Loucy (cell line): ENCODE data around the gene IFI44.

Experiments
- EZH2phosphoT487 ChIP-seq: fragments of 200-600 bp; IDR thresholded peaks from 2 replicates; pipeline ENCODE4 v1.6.1; 2018; ENCODE audit warnings: antibody characterized with exemption, mild to moderate bottlenecking, moderate library complexity, borderline replicate concordance
- TF ChIP-seq, protein P1 (sequence below): fragments of 200-600 bp; sonication (generic); conservative IDR thresholded peaks from 2 replicates; pipeline ENCODE4 v1.5.1; 2014; ENCODE audit warnings: mild to moderate bottlenecking, antibody characterized with exemption, low read length

DNA sequence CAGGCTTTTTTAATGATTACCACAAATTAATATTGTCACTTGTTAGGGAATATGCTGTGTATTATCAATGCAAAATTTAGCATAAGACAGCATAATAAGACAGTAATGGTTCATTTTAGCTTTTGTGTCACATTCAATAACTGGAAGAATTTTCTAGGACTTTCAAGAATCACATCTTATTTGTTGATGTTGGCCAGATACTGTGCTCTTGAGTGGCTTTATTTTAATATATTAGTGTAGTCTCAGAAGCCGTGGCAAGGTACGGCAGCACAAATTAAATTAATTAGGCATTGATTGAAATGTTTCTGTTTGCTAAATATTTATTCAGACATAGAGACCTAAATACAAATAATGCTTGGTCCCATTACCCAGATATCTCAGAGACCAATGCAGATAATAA lies 19.0 kb upstream of the IFI44 start:
- no peak for TF ChIP-seq EZH2phosphoT487
- TF ChIP-seq, protein P1, sequence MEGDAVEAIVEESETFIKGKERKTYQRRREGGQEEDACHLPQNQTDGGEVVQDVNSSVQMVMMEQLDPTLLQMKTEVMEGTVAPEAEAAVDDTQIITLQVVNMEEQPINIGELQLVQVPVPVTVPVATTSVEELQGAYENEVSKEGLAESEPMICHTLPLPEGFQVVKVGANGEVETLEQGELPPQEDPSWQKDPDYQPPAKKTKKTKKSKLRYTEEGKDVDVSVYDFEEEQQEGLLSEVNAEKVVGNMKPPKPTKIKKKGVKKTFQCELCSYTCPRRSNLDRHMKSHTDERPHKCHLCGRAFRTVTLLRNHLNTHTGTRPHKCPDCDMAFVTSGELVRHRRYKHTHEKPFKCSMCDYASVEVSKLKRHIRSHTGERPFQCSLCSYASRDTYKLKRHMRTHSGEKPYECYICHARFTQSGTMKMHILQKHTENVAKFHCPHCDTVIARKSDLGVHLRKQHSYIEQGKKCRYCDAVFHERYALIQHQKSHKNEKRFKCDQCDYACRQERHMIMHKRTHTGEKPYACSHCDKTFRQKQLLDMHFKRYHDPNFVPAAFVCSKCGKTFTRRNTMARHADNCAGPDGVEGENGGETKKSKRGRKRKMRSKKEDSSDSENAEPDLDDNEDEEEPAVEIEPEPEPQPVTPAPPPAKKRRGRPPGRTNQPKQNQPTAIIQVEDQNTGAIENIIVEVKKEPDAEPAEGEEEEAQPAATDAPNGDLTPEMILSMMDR = no peak
